ENCODE measurements around the gene SDHB. TPM values are rescaled to one million over a fixed set of nuclear protein-coding genes. Genes with fewer than 3 reads are reported as not detected.

SDHB gene
- total RNA-seq, 1 donor from 2014 or later = 47.2 TPM

- no peak overlapping the region for H3K27ac Mint-ChIP-seq (ENCODE audit: unreplicated experiment)
- peaks cover 12% of the 10 kb centered on the region for H3K27me3 Mint-ChIP-seq (ENCODE audit: low read depth)
- H3K36me3 Mint-ChIP-seq (ENCODE audit: low read depth) = no peaks in the 10 kb centered on the region
Measured at GRCh38 chr1:17082761-17083160, 28.9 kb upstream of the SDHB start.

GRCh38 chr1:17081439-17081838 lies 27.6 kb upstream of the SDHB start:
- DNase-seq (ENCODE audit: low read depth, low spot score) = no peak
- Mint-ChIP-seq H3K36me3 (ENCODE audit: low read depth) (no peaks in the 10 kb centered on the region), H3K27ac (ENCODE audit: unreplicated experiment) (no peak overlapping the region), H3K4me1 (no peaks in the 10 kb centered on the region), H3K4me3 (no peak overlapping the region), H3K27me3 (ENCODE audit: low read depth) (peaks cover 13% of the 10 kb centered on the region), H3K9me3 (no peaks in the 10 kb centered on the region)
- no peak for TF ChIP-seq CTCF (conservative IDR thresholded peaks at IDR 0.05)

More at GRCh38 chr1:17082761-17083160, 28.9 kb upstream of the SDHB start:
- no peak for DNase-seq (ENCODE audit: low read depth, low spot score)
- peaks cover 3% of the 10 kb centered on the region for H3K4me1 Mint-ChIP-seq
- TF ChIP-seq CTCF (conservative IDR thresholded peaks at IDR 0.05) = no peak
- H3K4me3 Mint-ChIP-seq = no peak overlapping the region
- no peaks in the 10 kb centered on the region for H3K9me3 Mint-ChIP-seq

- H3K36me3 Mint-ChIP-seq (ENCODE audit: low read depth) = no peaks in the 10 kb centered on the region
- H3K4me1 Mint-ChIP-seq = no peaks in the 10 kb centered on the region
- peaks cover 13% of the 10 kb centered on the region for H3K27me3 Mint-ChIP-seq (ENCODE audit: low read depth)
- H3K27ac Mint-ChIP-seq (ENCODE audit: unreplicated experiment) = no peak overlapping the region
- H3K4me3 Mint-ChIP-seq = no peak overlapping the region
- TF ChIP-seq CTCF (conservative IDR thresholded peaks at IDR 0.05) = no peak
- no peak for DNase-seq (ENCODE audit: low read depth, low spot score)
- H3K9me3 Mint-ChIP-seq = no peaks in the 10 kb centered on the region
Measured at GRCh38 chr1:17080880-17081279, 27.0 kb upstream of the SDHB start.

GRCh38 chr1:17080085-17080759 lies 26.4 kb upstream of the SDHB start:
- Mint-ChIP-seq H3K4me3 (no peak overlapping the region), H3K4me1 (no peaks in the 10 kb centered on the region), H3K9me3 (no peaks in the 10 kb centered on the region), H3K27ac (ENCODE audit: unreplicated experiment) (no peak overlapping the region), H3K27me3 (ENCODE audit: low read depth) (peaks cover 13% of the 10 kb centered on the region), H3K36me3 (ENCODE audit: low read depth) (no peaks in the 10 kb centered on the region)
- no peak for DNase-seq (ENCODE audit: low read depth, low spot score)
- TF ChIP-seq CTCF (conservative IDR thresholded peaks at IDR 0.05) = no peak

- Mint-ChIP-seq H3K27me3 (ENCODE audit: low read depth) (peaks cover 10% of the 10 kb centered on the region), H3K9me3 (no peaks in the 10 kb centered on the region), H3K4me3 (no peak overlapping the region), H3K4me1 (no peaks in the 10 kb centered on the region), H3K27ac (ENCODE audit: unreplicated experiment) (no peak overlapping the region), H3K36me3 (ENCODE audit: low read depth) (no peaks in the 10 kb centered on the region)
- no peak for TF ChIP-seq CTCF (conservative IDR thresholded peaks at IDR 0.05)
- no peak for DNase-seq (ENCODE audit: low read depth, low spot score)
Measured at GRCh38 chr1:17078991-17079868, 25.4 kb upstream of the SDHB start.

All from neural crest cell (in vitro differentiated cells).